Endothelial cell of umbilical vein (primary cell): ENCODE measurements around the gene RPS19. TPM values are rescaled to one million over a fixed set of nuclear protein-coding genes. Genes with fewer than 3 reads are reported as not detected.

Source experiments
- BruUV-seq: library from RNA; stranded (reverse); fragments of 400-500 nt; replicated peaks from 2 replicates; lab custom pipeline; 2021; lab: Mats Ljungman, UMichigan
- CTCF ChIA-PET: fragments of 300-600, 350-600 bp; sonication (Branson Sonifier 250); formaldehyde crosslinking; loops from one replicate; lab custom pipeline; 2021; ENCODE audit warnings: antibody characterized with exemption, inconsistent platforms; lab: Charles Lee
- POLR2A ChIA-PET: fragments of 300-600, 350-600 bp; sonication (Branson Sonifier 250); formaldehyde crosslinking; loops from one replicate; lab custom pipeline; 2021; ENCODE audit warnings: antibody characterized with exemption, inconsistent platforms; lab: Charles Lee
- DNase-seq: peaks from one replicate; pipeline ENCODE4 v3.0.0-alpha.2; 2011; ENCODE audit warnings: low read depth, low spot score
- FAIRE-seq: peaks from 2 replicates; lab custom pipeline; 2011; peaks lifted over from hg19 to GRCh38; lab: Jason Lieb, UNC
- H2AFZ ChIP-seq: 2 replicates; pipeline ENCODE4 v1.6.0; 2012; ENCODE audit warnings: low read depth, low read length, control low read depth, inconsistent platforms
- H3K27ac ChIP-seq: 2 replicates; pipeline ENCODE4 v1.5.1; 2011; ENCODE audit warnings: low read depth, mild to moderate bottlenecking, control low read depth, low read length, moderate library complexity; ENCODE audit not compliant: insufficient read depth
- H3K27me3 ChIP-seq, 2 experiments: 2 replicates each; pipeline versions ENCODE4 v1.6.0 to v1.6.1; 2011; ENCODE audit warnings: low read length in 2 of 2, mixed read lengths in 1 of 2; ENCODE audit not compliant: control insufficient read depth in 2 of 2, insufficient read depth in 2 of 2
- H3K36me3 ChIP-seq, 2 experiments: 2 replicates in 1 of 2; 3 replicates in 1 of 2; pipeline ENCODE4 v1.5.1; 2011; ENCODE audit warnings: low read length in 2 of 2, mild to moderate bottlenecking in 1 of 2, moderate library complexity in 1 of 2; ENCODE audit not compliant: control insufficient read depth in 2 of 2, insufficient read depth in 2 of 2; ENCODE audit errors: extremely low read depth in 1 of 2
- H3K4me1 ChIP-seq: 3 replicates; pipeline ENCODE4 v1.5.1; 2011; ENCODE audit warnings: mild to moderate bottlenecking, low read length; ENCODE audit not compliant: control insufficient read depth, insufficient read depth; ENCODE audit errors: extremely low read depth
- H3K4me2 ChIP-seq: 2 replicates; pipeline ENCODE4 v1.6.1; 2011; ENCODE audit warnings: low read length, control low read depth, mixed read lengths; ENCODE audit not compliant: insufficient read depth
- H3K4me3 ChIP-seq, 3 experiments: fragments of 200-600 bp in 1 of 3; sonication (generic), shearing (Covaris generic) in 1 of 3; replicated peaks in 1 of 3; 2 replicates each; pipeline ENCODE4 v1.5.1; 2011 to 2016; ENCODE audit warnings: control low read depth in 3 of 3, low read length in 3 of 3, mild to moderate bottlenecking in 2 of 3, inconsistent platforms in 1 of 3, low read depth in 1 of 3, moderate library complexity in 1 of 3; ENCODE audit not compliant: insufficient read depth in 1 of 3
- H3K79me2 ChIP-seq: 2 replicates; pipeline ENCODE4 v1.6.0; 2012; ENCODE audit warnings: low read length, inconsistent platforms; ENCODE audit not compliant: control insufficient read depth, insufficient read depth
- H3K9ac ChIP-seq: replicated peaks from 2 replicates; pipeline ENCODE3; 2011; ENCODE audit warnings: low read length, control low read depth; ENCODE audit not compliant: insufficient read depth; ENCODE audit errors: extremely low read depth
- H3K9me1 ChIP-seq: replicated peaks from 3 replicates; pipeline ENCODE4 v1.6.0; 2011; ENCODE audit warnings: mild to moderate bottlenecking, low read length; ENCODE audit not compliant: control insufficient read depth, insufficient read depth; ENCODE audit errors: extremely low read depth
- H3K9me3 ChIP-seq: replicated peaks from 2 replicates; pipeline ENCODE4 v1.5.1; 2012; ENCODE audit warnings: low read length, inconsistent platforms; ENCODE audit not compliant: control insufficient read depth, insufficient read depth
- H4K20me1 ChIP-seq: replicated peaks from 2 replicates; pipeline ENCODE3; 2011; ENCODE audit warnings: mild to moderate bottlenecking, low read length; ENCODE audit not compliant: control insufficient read depth, insufficient read depth; ENCODE audit errors: extremely low read depth
- CTCF ChIP-seq, 2 donors: IDR thresholded peaks; 1 replicate in 1 of 2; 2 replicates in 1 of 2; pipeline ENCODE4 v1.5.1; 2011; ENCODE audit warnings: low read length in 2 of 2, mild to moderate bottlenecking in 2 of 2, moderate library complexity in 2 of 2, control low read depth in 1 of 2, inconsistent platforms in 1 of 2, low read depth in 1 of 2; ENCODE audit not compliant: insufficient read depth in 1 of 2; ENCODE audit errors: extremely low read depth in 1 of 2
- EZH2 ChIP-seq: IDR thresholded peaks from 2 replicates; pipeline ENCODE4 v1.6.1; 2012; ENCODE audit warnings: borderline replicate concordance, low read depth, mild to moderate bottlenecking, moderate library complexity, low read length, inconsistent platforms; ENCODE audit not compliant: severe bottlenecking
- FOS ChIP-seq: IDR thresholded peaks from 2 replicates; pipeline ENCODE4 v1.6.1; 2011; ENCODE audit warnings: mild to moderate bottlenecking, low read length, moderate library complexity, borderline replicate concordance; ENCODE audit not compliant: insufficient read depth
- GATA2 ChIP-seq: IDR thresholded peaks from 2 replicates; pipeline ENCODE4 v1.7.0; 2011; ENCODE audit warnings: low read depth, mild to moderate bottlenecking, moderate library complexity, mixed read lengths, low read length; ENCODE audit not compliant: insufficient read length, insufficient read depth
- JUN ChIP-seq: IDR thresholded peaks from 2 replicates; pipeline ENCODE4 v1.6.1; 2011; ENCODE audit warnings: borderline replicate concordance, low read depth; ENCODE audit not compliant: insufficient read length, insufficient read depth
- MAX ChIP-seq: IDR thresholded peaks from 2 replicates; pipeline ENCODE4 v1.6.1; 2011; ENCODE audit not compliant: insufficient read depth, insufficient read length
- MYC ChIP-seq: IDR thresholded peaks from one replicate; pipeline ENCODE4 v1.6.1; 2011; ENCODE audit warnings: mild to moderate bottlenecking, low read depth, low read length
- POLR2A ChIP-seq: IDR thresholded peaks from 2 replicates; pipeline ENCODE4 v1.6.1; 2012; ENCODE audit warnings: low read depth, mild to moderate bottlenecking, control low read depth, low read length
- POLR2AphosphoS5 ChIP-seq: IDR thresholded peaks from 2 replicates; pipeline ENCODE4 v1.6.1; 2012; ENCODE audit warnings: low read depth, mild to moderate bottlenecking, control low read depth, low read length, moderate library complexity; ENCODE audit not compliant: insufficient read depth
- dilution Hi-C: fragments of 300-500 bp; cut with MboI; formaldehyde crosslinking; loops from one replicate; pipeline ENCODE4 v1.15.0; 2019; ENCODE audit warnings: low sequenced_read_pairs; ENCODE audit not compliant: extremely low pct_ligation_motif_present
- intact Hi-C: fragments of 100-400 bp; cut with micrococcal nuclease; formaldehyde crosslinking; loops from one replicate; pipeline ENCODE4 v1.10.0; 2022
- polyA plus RNA-seq, 4 experiments: library from polyadenylated mRNA; depleted of rRNA in 3 of 4; stranded (reverse) in 3 of 4; unstranded in 1 of 4; fragments of >200 nt; gene quantifications; 2 replicates each; pipeline versions ENCODE4 v1.2.1 to v1.2.3, GENCODE V29; 2011 to 2012; ENCODE audit warnings: missing spikeins in 1 of 4
- total RNA-seq: library from RNA; stranded (reverse); gene quantifications from 2 replicates; pipeline ENCODE4 v1.2.3, GENCODE V29; 2021

Gene RPS19
- total and polyA plus RNA-seq, 2 donors (not counting 3 experiments of a cell fraction or from before 2014, with no cell fraction given) = 2,234 to 4,353 TPM

DNA sequence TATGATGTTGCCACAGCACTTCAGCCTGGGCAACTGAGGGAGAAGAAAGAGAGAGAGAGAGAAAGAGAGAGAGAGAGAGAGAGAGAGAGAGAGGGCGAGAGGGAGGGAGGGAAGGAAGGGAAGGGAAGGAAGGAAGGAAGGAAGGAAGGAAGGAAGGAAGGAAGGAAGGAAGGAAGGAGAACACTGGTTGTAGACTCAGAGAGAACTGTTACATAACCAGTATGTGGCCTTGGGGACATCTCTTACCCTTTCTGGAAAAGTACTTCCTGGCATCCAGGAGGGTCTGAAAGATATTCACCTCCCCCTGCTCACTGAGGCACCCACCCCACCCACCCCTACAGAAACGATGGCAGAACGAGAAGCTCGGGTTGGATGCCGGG is 20.3 kb downstream of the RPS19 start:
- H2AFZ ChIP-seq = no peak overlapping the region
- H3K9me3 ChIP-seq = no peaks in the 10 kb centered on the region
- H3K9ac ChIP-seq = no peak overlapping the region
- dilution Hi-C loops (no loop called here), intact Hi-C loops (no loop called here)
- H3K27ac ChIP-seq = no peak overlapping the region
- no peaks in the 10 kb centered on the region for H3K27me3 ChIP-seq
- BruUV-seq = no TSS peak
- CTCF ChIA-PET = no interaction called here
- no peaks in the 10 kb centered on the region for H3K9me1 ChIP-seq
- POLR2A ChIA-PET = no interaction called here
- H3K79me2 ChIP-seq = peaks cover 10% of the 10 kb centered on the region
- H3K4me1 ChIP-seq = peaks cover 11% of the 10 kb centered on the region
- H3K4me3 ChIP-seq = no peak overlapping the region
- TF ChIP-seq POLR2A (no peak), JUN (no peak), MYC (no peak), MAX (no peak), GATA2 (no peak), CTCF (IDR thresholded peaks at IDR 0.05; ENCODE audit: extremely low read depth in 1 of 2, insufficient read depth in 1 of 2, low read depth in 1 of 2, low read length in 2 of 2) (no peak), EZH2 (no peak), POLR2AphosphoS5 (no peak), FOS (no peak)
- no peak overlapping the region for H3K4me2 ChIP-seq
- DNase-seq = no peak
- H4K20me1 ChIP-seq = no peaks in the 10 kb centered on the region
- no peaks in the 10 kb centered on the region for H3K36me3 ChIP-seq
- FAIRE-seq = peak; percentile 77
